Kidney (tissue), 14 donors: Measurements from ENCODE around the gene EPHB6. TPM values are rescaled to one million over a fixed set of nuclear protein-coding genes. Genes with fewer than 3 reads are reported as not detected.

Experiments
- DNase-seq, 5 donors: peaks; one replicate each; pipeline ENCODE4 v3.0.0-alpha.2; 2013 to 2020
- FAIRE-seq: peaks from 2 replicates; lab custom pipeline; 2012; peaks lifted over from hg19 to GRCh38; lab: Jason Lieb, UNC
- H3K27ac ChIP-seq, 2 donors: one replicate each; pipeline ENCODE4 v1.7.0; 2013; ENCODE audit warnings: low read depth in 2 of 2, low read length in 2 of 2, inconsistent platforms in 1 of 2
- H3K27me3 ChIP-seq: one replicate; pipeline ENCODE4 v1.7.1; 2013; ENCODE audit warnings: low read length, inconsistent platforms; ENCODE audit not compliant: control insufficient read depth, insufficient read depth
- H3K36me3 ChIP-seq, 3 donors: one replicate each; pipeline versions ENCODE4 v1.7.0 to v1.7.1; 2013; ENCODE audit warnings: low read length in 3 of 3, control low read depth in 1 of 3, inconsistent platforms in 1 of 3; ENCODE audit not compliant: insufficient read depth in 3 of 3, control insufficient read depth in 2 of 3
- H3K4me1 ChIP-seq, 3 donors: one replicate each; pipeline versions ENCODE4 v1.7.0 to v1.7.1; 2013; ENCODE audit warnings: low read length in 3 of 3, inconsistent platforms in 1 of 3, low read depth in 1 of 3; ENCODE audit not compliant: control insufficient read depth in 2 of 3, insufficient read depth in 2 of 3
- H3K4me3 ChIP-seq, 3 donors: one replicate each; pipeline versions ENCODE4 v1.7.0 to v1.8.1; 2013; ENCODE audit warnings: low read length in 3 of 3, control low read depth in 1 of 3, inconsistent platforms in 1 of 3
- H3K9ac ChIP-seq, 3 donors: one replicate each; pipeline versions ENCODE4 v1.7.0 to v1.7.1; 2013; ENCODE audit warnings: low read length in 3 of 3, control low read depth in 1 of 3, inconsistent platforms in 1 of 3
- H3K9me3 ChIP-seq, 3 donors: one replicate each; pipeline versions ENCODE4 v1.7.0 to v1.7.1; 2013; ENCODE audit warnings: low read length in 3 of 3, control low read depth in 1 of 3, inconsistent platforms in 1 of 3; ENCODE audit not compliant: control insufficient read depth in 2 of 3, insufficient read depth in 1 of 3
- CTCF ChIP-seq: IDR thresholded peaks from 3 replicates; pipeline ENCODE4 v1.5.1; 2012; ENCODE audit warnings: mild to moderate bottlenecking, moderate library complexity, borderline replicate concordance; ENCODE audit not compliant: insufficient read depth; ENCODE audit errors: extremely low read depth
- intact Hi-C: fragments of 100-400 bp; cut with DNase I; formaldehyde crosslinking; loops from one replicate; pipeline ENCODE4 v1.11.1; 2022
- polyA plus RNA-seq: library from polyadenylated mRNA; stranded (reverse); fragments of 350-450 nt; fragmentation: Illumina TruSeq; extraction: RNeasy Lipid Tissue Mini Kit (QIAGEN cat#74804); gene quantifications from one replicate; pipeline ENCODE4 v1.2.3, GENCODE V29; 2014; ENCODE audit warnings: low read depth, low replicate concordance; ENCODE audit not compliant: insufficient read depth
- total RNA-seq: library from RNA; stranded (reverse); fragmentation: NEBNext Ultra II Directional; extraction: Animal tissue kit (Norgen Biotek cat#: 25700); gene quantifications from one replicate; pipeline ENCODE4 v1.2.1, GENCODE V29; 2021
- donor health status: control.
- donor health status: control.
- donor health status: control.
- donor health status: control.
- donor health status: control.
- donor health status: DM: yes; HTN: yes; CAD: no.
- donor health status: Normal renal cell carcinoma (clear cell type).

EPHB6 gene
- total and polyA plus RNA-seq, 2 donors from 2014 or later, result 10.4 to 17.4 TPM

- H3K4me1 ChIP-seq, result no peaks in the 10 kb centered on the region
- no peak for FAIRE-seq
- no peak for TF ChIP-seq CTCF
- no peak overlapping the region for H3K4me3 ChIP-seq
- intact Hi-C loops, result no loop called here
- no peak overlapping the region for H3K9ac ChIP-seq
- no peak for DNase-seq
- no peaks in the 10 kb centered on the region for H3K36me3 ChIP-seq
- no peaks in the 10 kb centered on the region for H3K27me3 ChIP-seq
- H3K27ac ChIP-seq, result no peak overlapping the region
- H3K9me3 ChIP-seq, result no peaks in the 10 kb centered on the region
Observed at GRCh38 chr7:142867097-142867378, 12.2 kb downstream of the EPHB6 start.

- Histone ChIP-seq H3K27me3 (no peaks in the 10 kb centered on the region), H3K4me1 (no peaks in the 10 kb centered on the region), H3K4me3 (no peak overlapping the region), H3K36me3 (no peaks in the 10 kb centered on the region), H3K27ac (no peak overlapping the region), H3K9me3 (no peaks in the 10 kb centered on the region), H3K9ac (no peak overlapping the region)
- no peak for TF ChIP-seq CTCF
- peak in 1 of 5 donors; percentile 4 for DNase-seq
- intact Hi-C loops, result no loop called here
- no peak for FAIRE-seq
Observed at GRCh38 chr7:142867398-142868187, 12.7 kb downstream of the EPHB6 start.

DNA sequence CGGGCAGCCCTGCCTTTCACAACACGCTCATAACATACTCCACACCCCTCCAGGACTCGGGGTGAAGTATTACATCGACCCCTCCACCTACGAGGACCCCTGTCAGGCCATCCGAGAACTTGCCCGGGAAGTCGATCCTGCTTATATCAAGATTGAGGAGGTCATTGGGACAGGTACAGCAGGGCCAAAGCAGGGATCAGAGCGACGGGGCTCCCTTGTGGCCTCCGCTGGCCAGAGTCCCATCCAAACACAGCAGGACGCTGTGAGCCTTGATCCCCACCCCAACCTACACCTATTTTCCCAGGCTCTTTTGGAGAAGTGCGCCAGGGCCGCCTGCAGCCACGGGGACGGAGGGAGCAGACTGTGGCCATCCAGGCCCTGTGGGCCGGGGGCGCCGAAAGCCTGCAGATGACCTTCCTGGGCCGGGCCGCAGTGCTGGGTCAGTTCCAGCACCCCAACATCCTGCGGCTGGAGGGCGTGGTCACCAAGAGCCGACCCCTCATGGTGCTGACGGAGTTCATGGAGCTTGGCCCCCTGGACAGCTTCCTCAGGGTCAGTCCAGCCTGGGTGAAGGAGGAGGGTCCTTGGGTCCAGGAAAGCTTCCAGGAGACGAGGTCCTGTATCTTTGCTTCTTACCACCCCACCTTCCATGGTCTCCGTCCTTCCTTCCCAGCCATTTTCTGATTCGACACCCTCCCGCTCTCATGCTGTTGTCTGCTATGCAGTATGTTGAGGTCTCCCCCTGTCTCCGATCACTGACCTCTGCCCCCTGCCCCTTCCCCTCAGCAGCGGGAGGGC lies 13.5 kb downstream of the EPHB6 start:
- Histone ChIP-seq H3K4me1 (no peaks in the 10 kb centered on the region), H3K4me3 (no peak overlapping the region), H3K9ac (no peak overlapping the region), H3K9me3 (no peaks in the 10 kb centered on the region), H3K27ac (no peak overlapping the region), H3K27me3 (no peaks in the 10 kb centered on the region), H3K36me3 (no peaks in the 10 kb centered on the region)
- FAIRE-seq (no peak), DNase-seq (no peak)
- no peak for TF ChIP-seq CTCF
- intact Hi-C loops, result no loop called here
